Measurements from ENCODE around the gene NAP1L3.

Gene NAP1L3, protein sequence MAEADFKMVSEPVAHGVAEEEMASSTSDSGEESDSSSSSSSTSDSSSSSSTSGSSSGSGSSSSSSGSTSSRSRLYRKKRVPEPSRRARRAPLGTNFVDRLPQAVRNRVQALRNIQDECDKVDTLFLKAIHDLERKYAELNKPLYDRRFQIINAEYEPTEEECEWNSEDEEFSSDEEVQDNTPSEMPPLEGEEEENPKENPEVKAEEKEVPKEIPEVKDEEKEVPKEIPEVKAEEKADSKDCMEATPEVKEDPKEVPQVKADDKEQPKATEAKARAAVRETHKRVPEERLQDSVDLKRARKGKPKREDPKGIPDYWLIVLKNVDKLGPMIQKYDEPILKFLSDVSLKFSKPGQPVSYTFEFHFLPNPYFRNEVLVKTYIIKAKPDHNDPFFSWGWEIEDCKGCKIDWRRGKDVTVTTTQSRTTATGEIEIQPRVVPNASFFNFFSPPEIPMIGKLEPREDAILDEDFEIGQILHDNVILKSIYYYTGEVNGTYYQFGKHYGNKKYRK

GRCh38 chrX:93673056-93673868 lies at the start of gene NAP1L3:
NAP1L3 (minus strand) TSS chrX:93673578; CDS start chrX:93673304, 274 bp downstream.
- Histone ChIP-seq H3K27ac (ENCODE audit: low read depth, low read length) (peak within 1 kb of the TSS; percentile 37), H3K27me3 (ENCODE audit: control insufficient read depth in 5 of 5, insufficient read depth in 4 of 5, low read length in 5 of 5) (peaks cover 3 to 22% (median 11%) of the 10 kb centered on the region in 5 donors), H3K36me3 (ENCODE audit: control insufficient read depth in 5 of 5, insufficient read depth in 5 of 5, low read length in 5 of 5) (no peaks in the 10 kb centered on the region), H3K9ac (ENCODE audit: low read length in 5 of 5) (peak within 1 kb of the TSS in 2 of 5 donors; percentile 39 to 41), H3K4me1 (ENCODE audit: control insufficient read depth in 5 of 5, insufficient read depth in 5 of 5, low read length in 5 of 5) (peaks cover 0 to 18% (median 10%) of the 10 kb centered on the region in 5 donors), H3K9me3 (ENCODE audit: control insufficient read depth in 5 of 5, low read length in 5 of 5) (no peaks in the 10 kb centered on the region), H3K4me3 (ENCODE audit: low read depth in 1 of 5, low read length in 5 of 5) (peak within 1 kb of the TSS; percentile 75 to 86 (median 78))

GRCh38 chrX:93711076-93711475 lies 37.7 kb upstream of the NAP1L3 start:
- no peaks in the 10 kb centered on the region for H3K36me3 ChIP-seq (ENCODE audit: control insufficient read depth in 5 of 5, insufficient read depth in 5 of 5, low read length in 5 of 5)
- H3K9ac ChIP-seq (ENCODE audit: low read length in 5 of 5) = no peak overlapping the region
- no peak overlapping the region for H3K27ac ChIP-seq (ENCODE audit: low read depth, low read length)
- no peak overlapping the region for H3K4me3 ChIP-seq (ENCODE audit: low read depth in 1 of 5, low read length in 5 of 5)
- no peaks in the 10 kb centered on the region for H3K9me3 ChIP-seq (ENCODE audit: control insufficient read depth in 5 of 5, low read length in 5 of 5)
- no peaks in the 10 kb centered on the region for H3K27me3 ChIP-seq (ENCODE audit: control insufficient read depth in 5 of 5, insufficient read depth in 4 of 5, low read length in 5 of 5)
- no peaks in the 10 kb centered on the region for H3K4me1 ChIP-seq (ENCODE audit: control insufficient read depth in 5 of 5, insufficient read depth in 5 of 5, low read length in 5 of 5)

- H3K27ac ChIP-seq (ENCODE audit: low read depth, low read length) = no peak overlapping the region
- H3K4me1 ChIP-seq (ENCODE audit: control insufficient read depth in 5 of 5, insufficient read depth in 5 of 5, low read length in 5 of 5) = no peaks in the 10 kb centered on the region
- H3K27me3 ChIP-seq (ENCODE audit: control insufficient read depth in 5 of 5, insufficient read depth in 4 of 5, low read length in 5 of 5) = no peaks in the 10 kb centered on the region
- no peaks in the 10 kb centered on the region for H3K36me3 ChIP-seq (ENCODE audit: control insufficient read depth in 5 of 5, insufficient read depth in 5 of 5, low read length in 5 of 5)
- H3K9me3 ChIP-seq (ENCODE audit: control insufficient read depth in 5 of 5, low read length in 5 of 5) = no peaks in the 10 kb centered on the region
- H3K9ac ChIP-seq (ENCODE audit: low read length in 5 of 5) = no peak overlapping the region
- no peak overlapping the region for H3K4me3 ChIP-seq (ENCODE audit: low read depth in 1 of 5, low read length in 5 of 5)
Observed at GRCh38 chrX:93703701-93704100, 30.3 kb upstream of the NAP1L3 start.

DNA sequence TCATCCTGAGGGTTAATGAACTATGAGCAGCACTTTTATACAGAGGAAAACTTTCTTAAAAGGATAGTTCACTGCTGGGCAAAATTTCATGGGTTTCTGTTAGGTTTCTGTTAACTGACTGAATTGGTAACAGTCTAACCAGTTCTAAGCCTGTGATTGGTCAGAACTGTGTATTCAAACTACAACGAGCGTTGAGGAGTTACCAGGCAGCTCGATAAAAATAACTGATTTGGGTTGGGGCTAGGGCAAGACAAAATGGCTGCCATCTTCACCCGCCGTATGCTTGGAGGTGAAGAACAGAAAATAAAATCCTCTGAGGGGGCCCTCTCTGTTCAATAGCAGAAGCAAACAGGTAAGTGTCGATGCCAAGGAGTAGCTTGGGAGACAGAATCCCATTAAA lies 22.6 kb upstream of the NAP1L3 start:
- Histone ChIP-seq H3K9ac (ENCODE audit: low read length in 5 of 5) (no peak overlapping the region), H3K36me3 (ENCODE audit: control insufficient read depth in 5 of 5, insufficient read depth in 5 of 5, low read length in 5 of 5) (no peaks in the 10 kb centered on the region)

DNA sequence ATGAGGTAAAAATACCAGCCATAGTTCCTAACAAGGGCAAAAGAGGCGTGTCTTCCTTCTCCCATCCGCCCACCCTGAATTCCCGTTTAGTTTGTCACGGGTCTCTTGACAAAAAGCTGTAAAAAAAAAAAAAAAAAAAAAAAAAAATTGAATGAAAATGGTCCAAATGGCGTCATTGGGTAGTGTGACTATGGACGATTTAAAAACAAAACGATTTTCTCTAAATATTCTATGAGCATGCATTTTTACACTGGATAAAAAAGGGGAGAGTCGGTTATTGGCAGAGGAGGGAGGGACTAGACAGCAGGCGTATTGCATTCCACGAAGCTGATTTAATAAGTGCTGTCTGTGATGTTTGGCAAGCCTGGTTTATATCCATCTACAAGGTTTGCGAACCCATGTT lies 492 bp upstream of the NAP1L3 start, which contains the start of gene FAM133A:
TSS of gene FAM133A (plus strand) at position 338 of the 403 bp plus-strand sequence. CDS start 35,214 bp downstream, outside the sequence.
- Histone ChIP-seq H3K9me3 (ENCODE audit: control insufficient read depth in 5 of 5, low read length in 5 of 5) (no peaks in the 10 kb centered on the region), H3K27ac (ENCODE audit: low read depth, low read length) (peak within 1 kb of the TSS; percentile 37), H3K4me3 (ENCODE audit: low read depth in 1 of 5, low read length in 5 of 5) (peak within 1 kb of the TSS; percentile 75 to 86 (median 78)), H3K27me3 (ENCODE audit: control insufficient read depth in 5 of 5, insufficient read depth in 4 of 5, low read length in 5 of 5) (peaks cover 3 to 20% (median 11%) of the 10 kb centered on the region in 5 donors), H3K36me3 (ENCODE audit: control insufficient read depth in 5 of 5, insufficient read depth in 5 of 5, low read length in 5 of 5) (no peaks in the 10 kb centered on the region), H3K9ac (ENCODE audit: low read length in 5 of 5) (peak within 1 kb of the TSS in 2 of 5 donors; percentile 39 to 41), H3K4me1 (ENCODE audit: control insufficient read depth in 5 of 5, insufficient read depth in 5 of 5, low read length in 5 of 5) (peaks cover 0 to 18% (median 10%) of the 10 kb centered on the region in 5 donors)

More for the DNA sequence above, 22.6 kb upstream of the NAP1L3 start:
- Histone ChIP-seq H3K9me3 (ENCODE audit: control insufficient read depth in 5 of 5, low read length in 5 of 5) (no peaks in the 10 kb centered on the region), H3K27me3 (ENCODE audit: control insufficient read depth in 5 of 5, insufficient read depth in 4 of 5, low read length in 5 of 5) (no peaks in the 10 kb centered on the region), H3K4me3 (ENCODE audit: low read depth in 1 of 5, low read length in 5 of 5) (no peak overlapping the region), H3K4me1 (ENCODE audit: control insufficient read depth in 5 of 5, insufficient read depth in 5 of 5, low read length in 5 of 5) (no peaks in the 10 kb centered on the region), H3K27ac (ENCODE audit: low read depth, low read length) (no peak overlapping the region)

GRCh38 chrX:93660575-93660974 lies 12.8 kb downstream of the NAP1L3 start:
- peaks cover 0 to 6% (median 0%) of the 10 kb centered on the region in 5 donors for H3K27me3 ChIP-seq (ENCODE audit: control insufficient read depth in 5 of 5, insufficient read depth in 4 of 5, low read length in 5 of 5)
- no peak overlapping the region for H3K27ac ChIP-seq (ENCODE audit: low read depth, low read length)
- H3K4me1 ChIP-seq (ENCODE audit: control insufficient read depth in 5 of 5, insufficient read depth in 5 of 5, low read length in 5 of 5) = no peaks in the 10 kb centered on the region
- H3K9me3 ChIP-seq (ENCODE audit: control insufficient read depth in 5 of 5, low read length in 5 of 5) = no peaks in the 10 kb centered on the region
- no peak overlapping the region for H3K4me3 ChIP-seq (ENCODE audit: low read depth in 1 of 5, low read length in 5 of 5)
- no peak overlapping the region for H3K9ac ChIP-seq (ENCODE audit: low read length in 5 of 5)
- H3K36me3 ChIP-seq (ENCODE audit: control insufficient read depth in 5 of 5, insufficient read depth in 5 of 5, low read length in 5 of 5) = no peaks in the 10 kb centered on the region

- no peak overlapping the region for H3K9ac ChIP-seq (ENCODE audit: low read length in 5 of 5)
- H3K4me3 ChIP-seq (ENCODE audit: low read depth in 1 of 5, low read length in 5 of 5) = no peak overlapping the region
- peaks cover 0 to 2% (median 0%) of the 10 kb centered on the region in 5 donors for H3K27me3 ChIP-seq (ENCODE audit: control insufficient read depth in 5 of 5, insufficient read depth in 4 of 5, low read length in 5 of 5)
- peaks cover 0 to 4% (median 3%) of the 10 kb centered on the region in 5 donors for H3K9me3 ChIP-seq (ENCODE audit: control insufficient read depth in 5 of 5, low read length in 5 of 5)
- H3K4me1 ChIP-seq (ENCODE audit: control insufficient read depth in 5 of 5, insufficient read depth in 5 of 5, low read length in 5 of 5) = no peaks in the 10 kb centered on the region
- no peaks in the 10 kb centered on the region for H3K36me3 ChIP-seq (ENCODE audit: control insufficient read depth in 5 of 5, insufficient read depth in 5 of 5, low read length in 5 of 5)
- H3K27ac ChIP-seq (ENCODE audit: low read depth, low read length) = no peak overlapping the region
Observed at GRCh38 chrX:93649381-93649780, 24.0 kb downstream of the NAP1L3 start.

- H3K9me3 ChIP-seq (ENCODE audit: control insufficient read depth in 5 of 5, low read length in 5 of 5) = peaks cover 0 to 10% (median 4%) of the 10 kb centered on the region in 5 donors
- H3K9ac ChIP-seq (ENCODE audit: low read length in 5 of 5) = no peak overlapping the region
- H3K4me1 ChIP-seq (ENCODE audit: control insufficient read depth in 5 of 5, insufficient read depth in 5 of 5, low read length in 5 of 5) = no peaks in the 10 kb centered on the region
- no peak overlapping the region for H3K27ac ChIP-seq (ENCODE audit: low read depth, low read length)
- H3K27me3 ChIP-seq (ENCODE audit: control insufficient read depth in 5 of 5, insufficient read depth in 4 of 5, low read length in 5 of 5) = peaks cover 0 to 5% (median 2%) of the 10 kb centered on the region in 5 donors
- H3K4me3 ChIP-seq (ENCODE audit: low read depth in 1 of 5, low read length in 5 of 5) = no peak overlapping the region
- no peaks in the 10 kb centered on the region for H3K36me3 ChIP-seq (ENCODE audit: control insufficient read depth in 5 of 5, insufficient read depth in 5 of 5, low read length in 5 of 5)
Observed at GRCh38 chrX:93637591-93637990, 35.8 kb downstream of the NAP1L3 start.
